Prostate gland (tissue), 2 donors: ENCODE data around the gene MPPE1.
"Not testable (repeated sequence)": the region's sequence is repeated elsewhere in the genome, so short reads cannot be mapped to it uniquely, and the experiment has no call there.

Experiments
- POLR2A ChIP-seq: fragments of 450-650 bp; IDR thresholded peaks from one replicate; pipeline ENCODE4 v1.6.1; 2016; ENCODE audit warnings: antibody characterized with exemption, mild to moderate bottlenecking
- TF ChIP-seq, protein P1 (sequence below), 4 experiments: fragments of 200-600 bp in 2 of 4; fragments of 450-650 bp in 2 of 4; sonication (generic) in 2 of 4; IDR thresholded peaks; 1 replicate in 3 of 4; 2 replicates in 1 of 4; pipeline ENCODE4 v1.5.1; 2016 to 2019; ENCODE audit warnings: antibody characterized with exemption in 4 of 4, mild to moderate bottlenecking in 2 of 4, moderate library complexity in 2 of 4

DNA sequence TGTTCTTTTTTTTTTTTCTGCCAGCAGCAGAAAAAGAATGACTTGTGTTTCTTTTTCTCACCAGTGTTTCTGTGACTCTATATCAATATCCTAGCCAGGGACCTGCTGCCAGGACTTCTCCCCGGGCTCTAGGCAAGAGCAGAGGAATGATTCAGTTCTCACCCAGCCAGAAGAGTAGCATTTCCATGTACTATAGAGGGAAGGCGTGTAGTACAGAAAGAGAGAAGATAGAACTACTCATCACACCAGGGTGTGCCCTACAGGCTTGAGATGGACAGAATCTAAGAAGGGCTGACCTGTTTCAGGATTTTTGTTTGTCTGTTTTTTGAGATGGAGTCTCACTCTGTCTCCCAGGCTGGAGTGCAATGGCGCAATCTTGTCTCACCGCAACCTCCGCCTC, 11.4 kb upstream of the MPPE1 start:
- TF ChIP-seq POLR2A, result not testable (repeated sequence)
- TF ChIP-seq, protein P1, sequence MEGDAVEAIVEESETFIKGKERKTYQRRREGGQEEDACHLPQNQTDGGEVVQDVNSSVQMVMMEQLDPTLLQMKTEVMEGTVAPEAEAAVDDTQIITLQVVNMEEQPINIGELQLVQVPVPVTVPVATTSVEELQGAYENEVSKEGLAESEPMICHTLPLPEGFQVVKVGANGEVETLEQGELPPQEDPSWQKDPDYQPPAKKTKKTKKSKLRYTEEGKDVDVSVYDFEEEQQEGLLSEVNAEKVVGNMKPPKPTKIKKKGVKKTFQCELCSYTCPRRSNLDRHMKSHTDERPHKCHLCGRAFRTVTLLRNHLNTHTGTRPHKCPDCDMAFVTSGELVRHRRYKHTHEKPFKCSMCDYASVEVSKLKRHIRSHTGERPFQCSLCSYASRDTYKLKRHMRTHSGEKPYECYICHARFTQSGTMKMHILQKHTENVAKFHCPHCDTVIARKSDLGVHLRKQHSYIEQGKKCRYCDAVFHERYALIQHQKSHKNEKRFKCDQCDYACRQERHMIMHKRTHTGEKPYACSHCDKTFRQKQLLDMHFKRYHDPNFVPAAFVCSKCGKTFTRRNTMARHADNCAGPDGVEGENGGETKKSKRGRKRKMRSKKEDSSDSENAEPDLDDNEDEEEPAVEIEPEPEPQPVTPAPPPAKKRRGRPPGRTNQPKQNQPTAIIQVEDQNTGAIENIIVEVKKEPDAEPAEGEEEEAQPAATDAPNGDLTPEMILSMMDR (IDR thresholded peaks at IDR 0.05), result not testable (repeated sequence)
